GM12878 (cell line): ENCODE results near the gene PHACTR1. TPM values are rescaled to one million over a fixed set of nuclear protein-coding genes. Genes with fewer than 3 reads are reported as not detected.

Source experiments
- ATAC-seq: fragments of 200-7000 bp; cut with Tn5 transposase; 3 replicates; pipeline ENCODE4 v1.9.1; 2020; ENCODE audit warnings: mild to moderate bottlenecking, moderate library complexity
- BruUV-seq: library from RNA; stranded (reverse); fragments of 400-500 nt; replicated peaks from 2 replicates; lab custom pipeline; 2021; lab: Mats Ljungman, UMichigan
- CTCF ChIA-PET: fragments of 300-600 bp; sonication (Branson Sonifier 250); formaldehyde crosslinking; extraction: SDS; loops from one replicate; lab custom pipeline; 2021; ENCODE audit warnings: inconsistent platforms; lab: Yijun Ruan, JAX
- POLR2A ChIA-PET: fragments of 350-600 bp; formaldehyde crosslinking; extraction: SDS; loops from one replicate; lab custom pipeline; 2021; ENCODE audit warnings: inconsistent platforms; lab: Charles Lee
- RAD21 ChIA-PET: fragments of 300-600 bp; sonication (Branson Sonifier 250); formaldehyde crosslinking; loops from one replicate; lab custom pipeline; 2023; ENCODE audit warnings: antibody characterized with exemption; ENCODE audit not compliant: unreplicated experiment; lab: Charles Lee
- SMC1A ChIA-PET: fragments of 300-600 bp; sonication (Branson Sonifier 250); formaldehyde crosslinking; loops from one replicate; lab custom pipeline; 2023; ENCODE audit not compliant: unreplicated experiment, uncharacterized antibody; lab: Charles Lee
- DNase-seq: peaks from one replicate; pipeline ENCODE4 v3.0.0-alpha.2; 2011; ENCODE audit warnings: low read depth, low spot score
- FAIRE-seq: peaks from 3 replicates; lab custom pipeline; 2011; peaks lifted over from hg19 to GRCh38; lab: Jason Lieb, UNC
- H2AFZ ChIP-seq: 2 replicates; pipeline ENCODE4 v1.6.0; 2011; ENCODE audit warnings: low read depth, low read length, control low read depth; ENCODE audit not compliant: control insufficient read depth
- H3K27ac ChIP-seq: 2 replicates; pipeline ENCODE4 v1.5.1; 2011; ENCODE audit warnings: control low read depth; ENCODE audit not compliant: control insufficient read depth, insufficient read depth
- H3K27me3 ChIP-seq, 2 experiments: replicated peaks in 1 of 2; 2 replicates each; pipeline versions ENCODE4 v1.6.0 to v1.6.1; 2011; ENCODE audit warnings: low read length in 1 of 2; ENCODE audit not compliant: control insufficient read depth in 2 of 2, insufficient read depth in 2 of 2
- H3K36me3 ChIP-seq, 2 experiments: 2 replicates each; pipeline ENCODE4 v1.5.1; 2011; ENCODE audit warnings: low read length in 1 of 2; ENCODE audit not compliant: control insufficient read depth in 2 of 2, insufficient read depth in 2 of 2
- H3K4me1 ChIP-seq: 2 replicates; pipeline ENCODE4 v1.6.1; 2011; ENCODE audit warnings: mild to moderate bottlenecking, low read length, moderate library complexity, mixed read lengths; ENCODE audit not compliant: control insufficient read depth, insufficient read depth
- H3K4me2 ChIP-seq: 2 replicates; pipeline ENCODE4 v1.6.0; 2011; ENCODE audit warnings: control low read depth; ENCODE audit not compliant: control insufficient read depth, insufficient read depth
- H3K4me3 ChIP-seq: fragments of 200-600 bp; sonication (generic); 2 replicates; pipeline ENCODE4 v1.5.1; 2016
- H3K79me2 ChIP-seq: 2 replicates; pipeline ENCODE4 v1.6.0; 2011; ENCODE audit warnings: low read length; ENCODE audit not compliant: control insufficient read depth, insufficient read depth
- H3K9ac ChIP-seq: 2 replicates; pipeline ENCODE4 v1.8.0; 2011; ENCODE audit warnings: low read length, control low read depth, mixed read lengths; ENCODE audit not compliant: control insufficient read depth, insufficient read depth
- H3K9me3 ChIP-seq: replicated peaks from 3 replicates; pipeline ENCODE4 v1.5.1; 2011; ENCODE audit warnings: mild to moderate bottlenecking, low read length; ENCODE audit not compliant: control insufficient read depth, insufficient read depth
- H4K20me1 ChIP-seq: 2 replicates; pipeline ENCODE4 v1.6.0; 2011; ENCODE audit not compliant: control insufficient read depth, insufficient read depth
- ASH2L ChIP-seq: fragments of 300-600, 200-600 bp; sonication (generic); IDR thresholded peaks from 2 replicates; pipeline ENCODE4 v1.6.1; 2017; ENCODE audit warnings: low read depth, mild to moderate bottlenecking, borderline replicate concordance
- BRCA1 ChIP-seq: IDR thresholded peaks from 2 replicates; pipeline ENCODE4 v1.6.1; 2011; ENCODE audit warnings: low read depth, low read length, improper control_type of control experiment
- CHD1 ChIP-seq: IDR thresholded peaks from 2 replicates; pipeline ENCODE4 v1.6.1; 2012; ENCODE audit warnings: low read depth, low read length, improper control_type of control experiment
- CHD4 ChIP-seq: fragments of 200-600 bp; sonication (generic); IDR thresholded peaks from 2 replicates; pipeline ENCODE4 v1.6.1; 2016; ENCODE audit warnings: mild to moderate bottlenecking
- DPF2 ChIP-seq: fragments of 450-650 bp; IDR thresholded peaks from 2 replicates; pipeline ENCODE4 v1.6.1; 2017; ENCODE audit warnings: mild to moderate bottlenecking
- FOXK2 ChIP-seq: fragments of 450-650 bp; IDR thresholded peaks from 2 replicates; pipeline ENCODE4 v1.6.1; 2017; ENCODE audit warnings: mild to moderate bottlenecking, moderate library complexity
- GABPA ChIP-seq: IDR thresholded peaks from 2 replicates; pipeline ENCODE4 v1.6.1; 2014; ENCODE audit warnings: antibody characterized with exemption, low read depth, mild to moderate bottlenecking, inconsistent platforms
- HDGF ChIP-seq: fragments of 450-650 bp; IDR thresholded peaks from 2 replicates; pipeline ENCODE4 v1.6.1; 2016; ENCODE audit warnings: antibody characterized with exemption
- JUNB ChIP-seq: IDR thresholded peaks from 2 replicates; pipeline ENCODE4 v1.6.1; 2016; ENCODE audit warnings: antibody characterized with exemption, mild to moderate bottlenecking
- NFYB ChIP-seq: IDR thresholded peaks from 2 replicates; pipeline ENCODE4 v1.6.1; 2011; ENCODE audit warnings: low read depth, mild to moderate bottlenecking, low read length, improper control_type of control experiment, moderate library complexity; ENCODE audit not compliant: insufficient read depth
- NR2F1 ChIP-seq: fragments of 450-650 bp; conservative IDR thresholded peaks from 2 replicates; pipeline ENCODE4 v1.6.1; 2017; ENCODE audit warnings: mild to moderate bottlenecking
- PAX5 ChIP-seq: IDR thresholded peaks from 2 replicates; pipeline ENCODE4 v1.6.1; 2011; ENCODE audit warnings: low read depth, low read length, borderline replicate concordance
- PBX3 ChIP-seq: IDR thresholded peaks from 2 replicates; pipeline ENCODE4 v1.6.1; 2011; ENCODE audit warnings: mild to moderate bottlenecking, low read depth, low read length, moderate library complexity; ENCODE audit not compliant: insufficient replicate concordance
- POLR2AphosphoS2 ChIP-seq: IDR thresholded peaks from 2 replicates; pipeline ENCODE4 v1.6.1; 2011; ENCODE audit warnings: low read depth, mild to moderate bottlenecking, low read length, improper control_type of control experiment, moderate library complexity
- SP1 ChIP-seq: IDR thresholded peaks from one replicate; pipeline ENCODE4 v1.6.1; 2011; ENCODE audit warnings: low read depth, low read length
- WRNIP1 ChIP-seq: IDR thresholded peaks from 2 replicates; pipeline ENCODE4 v1.6.1; 2011; ENCODE audit warnings: low read depth, low read length, improper control_type of control experiment, borderline replicate concordance
- ZBED1 ChIP-seq: IDR thresholded peaks from 2 replicates; pipeline ENCODE4 v1.6.1; 2016; ENCODE audit warnings: borderline replicate concordance
- ZZZ3 ChIP-seq: IDR thresholded peaks from 2 replicates; pipeline ENCODE4 v1.6.1; 2011; ENCODE audit warnings: low read depth; ENCODE audit not compliant: control insufficient read depth, insufficient read length
- WGBS: methylation state at CpG from one replicate; pipeline ENCODE4 v1.1.6; 2016; ENCODE audit warnings: low lambda C conversion rate; ENCODE audit not compliant: insufficient replicate concordance, insufficient coverage; ENCODE audit errors: missing lambda C conversion rate; 5-methylcytosine and 5-hydroxymethylcytosine counted together
- in situ Hi-C: fragments of 300-500 bp; cut with MboI; formaldehyde crosslinking; loops from 9 replicates; pipeline ENCODE4 v1.14.3; 2018; ENCODE audit warnings: mixed read lengths
- intact Hi-C: fragments of 100-400 bp; cut with micrococcal nuclease; formaldehyde crosslinking; loops from one replicate; pipeline ENCODE4 v1.14.2; 2022; ENCODE audit not compliant: unreplicated experiment
- polyA plus RNA-seq, 11 experiments: library from polyadenylated mRNA; depleted of rRNA in 4 of 11; unstranded in 6 of 11; stranded (reverse) in 5 of 11; fragments of >200 nt; fragmentation: Nextera tagmentation in 4 of 11; fragmentation: Illumina TruSeq in 1 of 11; extraction: Ambion mirVana in 4 of 11; extraction: Trizol in 1 of 11; gene quantifications; 1 replicate in 1 of 11; 2 replicates in 10 of 11; pipeline versions ENCODE4 v1.2.1 to v1.2.3, GENCODE V29; 2011 to 2016; ENCODE audit warnings: inconsistent platforms in 2 of 11, missing spikeins in 2 of 11, low read depth in 1 of 11
- total RNA-seq, 4 experiments: library from RNA; depleted of rRNA in 3 of 4; stranded (reverse); fragments of >200 nt in 3 of 4; fragmentation: Illumina TruSeq in 1 of 4; extraction: Trizol in 1 of 4; gene quantifications; 2 replicates each; pipeline versions ENCODE4 v1.2.1 to v1.2.3, GENCODE V29; 2013 to 2021

The PHACTR1 gene
- total and polyA plus RNA-seq, 10 of the 15 experiments (the other 5 are each of a cell fraction or from before 2014, with no cell fraction given), result 34.2 to 94.6 (median 62.3) TPM

GRCh38 chr6:13097454-13097853 lies 380.9 kb downstream of the PHACTR1 start:
- H3K4me2 ChIP-seq, result no peak overlapping the region
- H4K20me1 ChIP-seq, result no peaks in the 10 kb centered on the region
- ATAC-seq, result no peak
- no peaks in the 10 kb centered on the region for H3K36me3 ChIP-seq
- no peak for TF ChIP-seq CHD1
- no peak for TF ChIP-seq ZBED1
- TF ChIP-seq JUNB, result no peak
- TF ChIP-seq WRNIP1, result no peak
- TF ChIP-seq NFYB, result no peak
- TF ChIP-seq NR2F1, result no peak
- no peak for TF ChIP-seq ASH2L
- TF ChIP-seq GABPA, result no peak
- TF ChIP-seq HDGF, result no peak
- no peak for TF ChIP-seq DPF2
- TF ChIP-seq PAX5, result no peak
- no peak for TF ChIP-seq SP1
- TF ChIP-seq FOXK2, result no peak
- TF ChIP-seq CHD4, result no peak
- TF ChIP-seq ZZZ3, result no peak
- no peak for TF ChIP-seq BRCA1
- TF ChIP-seq PBX3, result no peak
- no peak for TF ChIP-seq POLR2AphosphoS2
- TF ChIP-seq, all 136 proteins: peak for 0
- H3K9ac ChIP-seq, result no peak overlapping the region
- DNase-seq (no peak), FAIRE-seq (no peak)
- H3K27ac ChIP-seq, result no peak overlapping the region
- WGBS, result 21% methylated on average over 1 of the region's 1 CpG
- no peak overlapping the region for H3K4me3 ChIP-seq
- no peaks in the 10 kb centered on the region for H3K4me1 ChIP-seq
- CTCF ChIA-PET, result no interaction called here
- SMC1A ChIA-PET, result no interaction called here
- no TSS peak for BruUV-seq
- in situ Hi-C loops, result no loop called here
- no peak overlapping the region for H2AFZ ChIP-seq
- no peaks in the 10 kb centered on the region for H3K9me3 ChIP-seq
- H3K27me3 ChIP-seq, result no peaks in the 10 kb centered on the region; a peak in 1 of 4 replicates
- H3K79me2 ChIP-seq, result no peaks in the 10 kb centered on the region
- RAD21 ChIA-PET, result no interaction called here
- POLR2A ChIA-PET, result no interaction called here
- intact Hi-C loops, result no loop called here
